Psoas muscle (tissue), 8 donors: Measurements from ENCODE around the gene CLBA1. TPM values are rescaled to one million over a fixed set of nuclear protein-coding genes. Genes with fewer than 3 reads are reported as not detected.

Source experiments
- ATAC-seq, 4 donors: fragments of 200-7000 bp; cut with Tn5 transposase; one replicate each; pipeline ENCODE4 v1.9.1; 2020; ENCODE audit warnings: moderate library complexity in 3 of 4, mild to moderate bottlenecking in 2 of 4
- DNase-seq, 2 donors: peaks; one replicate each; pipeline ENCODE4 v3.0.0-alpha.2; 2020
- H3K27ac ChIP-seq: fragments of 200-600 bp; one replicate; pipeline ENCODE4 v1.8.0; 2022
- H3K27me3 ChIP-seq, 3 donors: fragments of 200-600 bp in 1 of 3; one replicate each; pipeline versions ENCODE4 v1.6.1 to v1.8.0; 2013 to 2022; ENCODE audit warnings: low read length in 2 of 3, mild to moderate bottlenecking in 2 of 3, moderate library complexity in 1 of 3; ENCODE audit not compliant: insufficient read depth in 3 of 3
- H3K36me3 ChIP-seq, 2 donors: fragments of 200-600 bp in 1 of 2; one replicate each; pipeline versions ENCODE4 v1.6.1 to v1.8.0; 2013 to 2022; ENCODE audit warnings: low read depth in 1 of 2, mild to moderate bottlenecking in 1 of 2, moderate library complexity in 1 of 2; ENCODE audit not compliant: insufficient read depth in 1 of 2
- H3K4me1 ChIP-seq: fragments of 200-600 bp; one replicate; pipeline ENCODE4 v1.8.0; 2022
- H3K4me3 ChIP-seq: fragments of 200-600 bp; one replicate; pipeline ENCODE4 v1.8.0; 2022; ENCODE audit warnings: mild to moderate bottlenecking
- H3K9me3 ChIP-seq: fragments of 200-600 bp; one replicate; pipeline ENCODE4 v1.8.0; 2022
- CTCF ChIP-seq: fragments of 200-600 bp; IDR thresholded peaks from one replicate; pipeline ENCODE4 v1.8.0; 2022; ENCODE audit warnings: antibody characterized with exemption
- WGBS, 3 donors: extraction: QIAGEN DNeasy Blood & Tissue Kit; methylation state at CpG; one replicate each; pipeline versions ENCODE4 v1.1.6 to v1.1.7; 2013; 5-methylcytosine and 5-hydroxymethylcytosine counted together
- intact Hi-C, 2 donors: fragments of 100-400 bp; cut with DNase I; formaldehyde crosslinking; loops; one replicate each; pipeline versions ENCODE4 v1.11.0 to v1.14.2; 2022
- polyA plus RNA-seq, 3 donors: library from polyadenylated mRNA; stranded (reverse); fragments of 200-250 nt; gene quantifications; one replicate each; pipeline ENCODE4 v1.2.3, GENCODE V29; 2013
- total RNA-seq, 4 donors: library from RNA; stranded (reverse); fragmentation: NEBNext Ultra II Directional in 2 of 4; extraction: Animal tissue kit (Norgen Biotek cat#: 25700) in 2 of 4; gene quantifications; one replicate each; pipeline versions ENCODE4 v1.2.1 to v1.2.4, GENCODE V29; 2021 to 2023
- donor health status: healthy with polysubstance abuse.
- donor health status: DM: no; HTN: no; CAD: no; lungs with moderate emphysema.
- donor health status: Bipolar disorder and iron deficiency.
- donor health status: healthy.
- donor health status: DM: yes; HTN: yes; CAD: no.
- donor health status: DM: no; HTN: no; CAD: no.
- donor health status: DM: no; HTN: no; CAD: no.
- donor health status: DM: yes; HTN: yes; CAD: no.

The CLBA1 gene
- total and polyA plus RNA-seq, 7 donors = 1.3 to 6.8 (median 1.7) TPM

DNA sequence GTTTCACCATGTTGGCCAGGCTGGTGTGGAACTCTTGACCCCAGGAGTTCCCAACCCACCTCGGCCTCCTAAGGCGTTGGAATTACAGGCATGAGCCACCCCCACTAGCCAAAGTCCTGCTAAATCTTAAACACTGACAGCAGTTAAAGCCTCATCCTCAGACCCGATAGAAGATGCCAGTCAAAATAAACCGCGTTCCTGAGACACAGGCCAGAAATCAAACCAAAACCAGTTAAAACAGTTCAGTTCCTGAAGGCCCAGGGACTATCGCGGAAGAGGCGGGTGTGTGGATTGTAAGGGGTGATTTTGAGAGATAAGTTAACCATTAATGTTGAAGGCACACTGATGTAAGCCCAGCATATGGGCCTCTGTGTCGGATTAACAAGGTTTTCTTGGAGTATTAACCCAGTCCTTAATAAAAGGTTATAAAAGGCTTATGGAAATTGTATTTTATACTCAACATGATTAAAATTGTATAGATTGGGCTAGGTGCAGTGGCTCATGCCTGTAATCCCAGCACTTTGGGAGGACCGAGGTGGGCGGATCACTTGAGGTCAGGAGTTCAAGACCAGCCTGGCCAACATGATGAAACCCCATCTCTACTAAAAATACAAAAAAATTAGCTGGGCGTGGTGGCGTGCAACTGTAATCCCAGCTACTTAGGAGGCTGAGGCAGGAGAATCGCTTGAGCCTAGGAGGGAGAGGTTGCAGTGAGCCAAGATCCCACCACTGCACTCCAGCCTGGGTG lies 54.0 kb downstream of the CLBA1 start:
- Histone ChIP-seq H3K27ac (no peak overlapping the region), H3K27me3 (peaks cover 0 to 20% (median 6%) of the 10 kb centered on the region in 3 donors), H3K4me1 (no peaks in the 10 kb centered on the region), H3K36me3 (no peaks in the 10 kb centered on the region), H3K9me3 (no peaks in the 10 kb centered on the region), H3K4me3 (no peak overlapping the region)
- ATAC-seq (no peak), DNase-seq (no peak)
- TF ChIP-seq CTCF = no peak
- 82 to 88% (median 84%) methylated on average over 9 to 14 of the region's 14 CpGs for WGBS, 3 donors
- intact Hi-C loops = no loop called here

DNA sequence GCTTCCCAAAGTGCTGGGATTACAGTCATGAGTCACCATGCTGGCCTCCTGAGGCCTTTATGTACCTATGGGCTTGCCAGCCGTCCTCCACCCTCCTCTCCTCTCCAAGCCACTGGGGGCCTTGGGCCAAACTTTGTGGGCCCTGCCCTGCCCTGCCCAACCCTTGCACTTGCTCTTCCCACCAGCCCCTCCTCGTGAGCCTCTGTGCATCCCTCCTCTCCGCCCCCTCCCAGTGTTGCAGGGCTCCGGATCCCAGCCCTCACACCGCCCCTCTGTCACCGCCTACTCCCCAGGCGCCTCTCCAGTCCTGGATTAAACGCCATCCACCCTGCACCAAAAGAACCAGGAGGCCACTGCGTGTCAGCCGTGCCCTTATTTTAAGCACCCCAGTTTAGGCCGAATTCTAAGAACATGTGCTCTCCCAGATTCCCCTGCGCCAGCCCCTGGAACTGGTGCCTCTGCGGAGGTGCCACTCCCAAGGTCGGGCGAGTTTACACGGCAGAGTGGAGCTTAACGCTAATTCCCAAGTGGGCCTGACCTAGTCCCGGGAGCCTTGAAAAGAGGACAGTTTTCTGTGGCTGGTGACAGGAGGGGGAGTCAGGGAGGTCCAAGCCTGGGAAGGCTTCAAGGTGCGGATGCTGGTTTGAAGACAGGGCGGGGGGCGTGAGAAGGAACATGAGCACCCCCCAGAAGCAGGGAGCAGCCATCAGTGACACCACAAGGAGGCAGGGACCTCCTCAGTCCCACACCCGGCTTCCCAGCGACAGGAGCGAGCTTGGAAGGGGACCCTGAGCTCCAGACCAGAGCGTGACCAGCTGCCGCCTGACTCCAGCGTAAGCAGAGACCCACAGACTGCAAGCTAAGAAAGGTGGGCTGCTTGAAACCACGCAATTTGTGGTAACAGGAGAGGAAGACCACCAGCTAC lies 56.5 kb downstream of the CLBA1 start:
- peaks cover 0 to 6% (median 4%) of the 10 kb centered on the region in 3 donors for H3K27me3 ChIP-seq
- no peak overlapping the region for H3K4me3 ChIP-seq
- WGBS, 3 donors = 66 to 77% (median 73%) methylated on average over 28 of the region's 28 CpGs
- H3K27ac ChIP-seq = no peak overlapping the region
- H3K4me1 ChIP-seq = no peaks in the 10 kb centered on the region
- DNase-seq = peak in 1 of 2 donors; percentile 40
- no peak for ATAC-seq
- intact Hi-C loops = no loop called here
- H3K9me3 ChIP-seq = no peaks in the 10 kb centered on the region
- no peak for TF ChIP-seq CTCF
- H3K36me3 ChIP-seq = no peaks in the 10 kb centered on the region

GRCh38 chr14:105042813-105043212 lies 57.2 kb downstream of the CLBA1 start:
- no peak for ATAC-seq
- intact Hi-C loops = no loop called here
- no peak for DNase-seq
- WGBS, 3 donors = 80 to 91% (median 84%) methylated on average over 17 of the region's 17 CpGs
- no peaks in the 10 kb centered on the region for H3K36me3 ChIP-seq
- no peaks in the 10 kb centered on the region for H3K4me1 ChIP-seq
- H3K27ac ChIP-seq = no peak overlapping the region
- H3K9me3 ChIP-seq = no peaks in the 10 kb centered on the region
- H3K4me3 ChIP-seq = no peak overlapping the region
- peaks cover 0 to 6% (median 4%) of the 10 kb centered on the region in 3 donors for H3K27me3 ChIP-seq
- no peak for TF ChIP-seq CTCF

GRCh38 chr14:105043641-105044040 lies 58.1 kb downstream of the CLBA1 start:
- H3K36me3 ChIP-seq = no peaks in the 10 kb centered on the region
- H3K4me1 ChIP-seq = no peaks in the 10 kb centered on the region
- no peak overlapping the region for H3K27ac ChIP-seq
- 57 to 61% (median 59%) methylated on average over 7 of the region's 7 CpGs for WGBS, 3 donors
- DNase-seq (no peak), ATAC-seq (no peak)
- no peaks in the 10 kb centered on the region for H3K9me3 ChIP-seq
- TF ChIP-seq CTCF = no peak
- no peak overlapping the region for H3K4me3 ChIP-seq
- intact Hi-C loops = loop anchor here in 1 of 2 donors (1.0 kb wide), 1 partner anchor 67 kb away; no protein-coding TSS in a partner anchor
- H3K27me3 ChIP-seq = peaks cover 0 to 6% (median 4%) of the 10 kb centered on the region in 3 donors

Other genes with a start within 250 kb of the CLBA1 start
- 100 to 1,000 TPM in 1 of 4 donors, 10 to 100 TPM in 3; 55.8 to 105 (median 84.5) TPM for gene SIVA1, start 232.6 kb upstream of the CLBA1 start, total RNA-seq
- 100 to 1,000 TPM; 147 to 233 (median 233) TPM for gene SIVA1, start 232.6 kb upstream of the CLBA1 start, polyA plus RNA-seq
- gene AKT1, start 190.0 kb upstream of the CLBA1 start, total RNA-seq = 10 to 100 TPM; 54.9 to 79.3 (median 60.0) TPM
- 100 to 1,000 TPM in 1 of 3 donors, 10 to 100 TPM in 2; 51.9 to 102 (median 62.0) TPM for gene AKT1, start 190.0 kb upstream of the CLBA1 start, polyA plus RNA-seq
- gene ZBTB42, start 184.7 kb upstream of the CLBA1 start, total RNA-seq = 1 to 10 TPM; 4.2 to 7.4 (median 5.8) TPM
- gene ZBTB42, start 184.7 kb upstream of the CLBA1 start, polyA plus RNA-seq = 1 to 10 TPM; 4.7 to 6.6 (median 6.2) TPM
- 10 to 100 TPM in 1 of 4 donors, 1 to 10 TPM in 3; 6.3 to 15.7 (median 7.7) TPM for gene CEP170B, start 120.5 kb upstream of the CLBA1 start, total RNA-seq
- 1 to 10 TPM; 2.0 to 5.8 (median 3.3) TPM for gene CEP170B, start 120.5 kb upstream of the CLBA1 start, polyA plus RNA-seq
- gene PLD4, start 60.9 kb upstream of the CLBA1 start, total RNA-seq = under 1 TPM in 2 of 4 donors, not detected in 2; 0.04 to 0.25 TPM
- gene PLD4, start 60.9 kb upstream of the CLBA1 start, polyA plus RNA-seq = not detected
- gene AHNAK2, start 7.4 kb upstream of the CLBA1 start, total RNA-seq = 1 to 10 TPM; 1.3 to 4.7 (median 3.4) TPM
- 1 to 10 TPM in 1 of 3 donors, under 1 TPM in 2; 0.69 to 2.0 (median 0.75) TPM for gene AHNAK2, start 7.4 kb upstream of the CLBA1 start, polyA plus RNA-seq
- gene CDCA4, start 35.3 kb downstream of the CLBA1 start, total RNA-seq = 1 to 10 TPM in 2 of 4 donors, under 1 TPM in 2; 0.79 to 1.8 (median 1.1) TPM
- gene CDCA4, start 35.3 kb downstream of the CLBA1 start, polyA plus RNA-seq = 1 to 10 TPM; 1.3 to 3.3 (median 2.1) TPM
- gene GPR132, start 79.6 kb downstream of the CLBA1 start, total RNA-seq = under 1 TPM; 0.34 to 0.60 (median 0.41) TPM
- under 1 TPM; 0.08 to 0.14 (median 0.13) TPM for gene GPR132, start 79.6 kb downstream of the CLBA1 start, polyA plus RNA-seq
- gene JAG2, start 183.0 kb downstream of the CLBA1 start, total RNA-seq = 10 to 100 TPM; 18.4 to 34.0 (median 28.2) TPM
- 10 to 100 TPM; 10.6 to 25.9 (median 10.6) TPM for gene JAG2, start 183.0 kb downstream of the CLBA1 start, polyA plus RNA-seq
- gene NUDT14, start 195.5 kb downstream of the CLBA1 start, total RNA-seq = 10 to 100 TPM; 23.3 to 44.5 (median 24.6) TPM
- 10 to 100 TPM; 14.7 to 45.4 (median 22.3) TPM for gene NUDT14, start 195.5 kb downstream of the CLBA1 start, polyA plus RNA-seq